Pulmonary artery endothelial cell (primary cell): ENCODE data around the gene MMAB. TPM values are rescaled to one million over a fixed set of nuclear protein-coding genes. Genes with fewer than 3 reads are reported as not detected.

Experiments used
- DNase-seq: peaks from one replicate; pipeline ENCODE4 v3.0.0-alpha.2; 2011; ENCODE audit warnings: low read depth, low spot score
- total RNA-seq: library from RNA; depleted of rRNA; stranded (reverse); fragments of >200 nt; gene quantifications from 2 replicates; pipeline ENCODE4 v1.2.3, GENCODE V29; 2014

MMAB gene
- total RNA-seq, 1 donor from 2014 or later, result 43.5 TPM

DNA sequence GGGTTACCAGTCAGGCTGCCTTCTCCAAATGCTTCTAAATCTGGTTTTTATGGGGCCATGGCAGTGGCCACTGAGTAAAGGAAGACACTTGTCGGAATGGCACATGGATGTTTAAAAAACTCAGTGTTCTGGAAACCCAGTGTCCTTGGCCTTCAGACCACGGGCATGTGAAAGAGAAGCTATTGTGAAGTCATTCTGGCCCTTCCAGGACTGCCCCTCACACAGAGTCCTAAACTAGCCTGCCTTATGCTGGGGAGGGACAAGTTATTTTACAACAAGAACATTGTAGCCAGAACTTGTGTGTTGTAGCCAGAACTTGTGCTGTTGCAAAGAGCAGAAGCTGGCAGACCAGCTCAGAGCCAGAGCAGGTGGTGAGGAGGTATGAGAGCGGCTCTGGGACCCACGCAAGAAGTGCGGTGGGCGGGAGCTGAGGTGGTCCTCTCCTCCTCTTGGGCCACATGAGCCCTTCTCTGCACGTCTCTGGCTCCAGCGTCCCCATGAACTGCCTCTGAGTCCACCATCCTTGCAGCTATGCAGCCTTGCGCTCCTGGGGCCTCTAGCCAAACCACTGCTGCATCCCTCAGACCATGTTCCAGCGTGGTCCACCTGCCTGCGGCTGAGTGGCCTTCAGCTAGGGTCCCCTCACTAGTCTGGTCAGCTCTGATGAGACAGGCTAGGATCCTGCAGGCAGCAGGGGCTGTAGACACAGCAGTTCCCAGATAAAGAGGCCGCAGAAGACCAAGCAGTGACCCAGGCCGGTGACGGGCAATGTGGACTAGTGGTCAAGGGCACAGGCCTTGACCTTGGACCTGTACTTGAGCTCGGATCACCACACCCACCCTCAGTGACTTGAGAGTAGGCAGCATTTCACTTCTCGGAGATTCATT lies 32.5 kb downstream of the MMAB start:
- no peak for DNase-seq

GRCh38 chr12:109539508-109539907 lies 33.8 kb downstream of the MMAB start:
- DNase-seq, result no peak

- DNase-seq, result no peak
These were observed 35.0 kb downstream of the MMAB start for GRCh38 chr12:109538191-109538863.

GRCh38 chr12:109537136-109537535 lies 36.2 kb downstream of the MMAB start:
- DNase-seq, result no peak

GRCh38 chr12:109535863-109536250 lies 37.4 kb downstream of the MMAB start:
- no peak for DNase-seq

DNA sequence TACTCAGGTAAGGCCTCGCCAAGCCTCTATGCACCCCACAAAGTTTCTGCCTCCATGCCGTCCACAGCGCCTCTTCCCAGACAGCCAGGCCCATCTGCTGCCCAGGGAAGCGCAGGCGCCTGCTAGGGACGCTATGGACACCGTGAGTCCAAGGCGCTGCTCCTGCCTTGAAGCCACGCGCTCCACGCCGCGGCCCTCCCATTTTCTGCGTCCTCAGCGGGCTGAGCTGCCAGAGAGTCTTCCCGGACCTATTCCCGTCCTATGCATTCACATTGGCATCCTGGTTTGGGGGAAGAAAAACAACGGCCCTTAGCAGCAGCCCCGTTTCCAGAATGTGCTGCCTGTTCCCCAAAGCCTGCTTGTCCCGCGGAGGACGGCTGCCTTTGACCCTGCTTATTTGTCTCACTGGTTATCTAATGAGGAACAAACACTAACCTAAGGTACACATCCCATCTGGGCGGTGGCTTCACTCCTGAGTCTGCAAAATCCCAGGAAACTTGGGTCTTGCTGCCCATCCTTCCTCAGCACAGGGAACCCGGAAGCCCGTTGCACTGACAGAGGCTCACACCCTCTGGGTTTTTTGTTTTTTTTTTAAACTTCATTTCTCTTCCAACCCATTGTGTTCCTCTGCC lies 38.0 kb downstream of the MMAB start:
- DNase-seq, result no peak

DNA sequence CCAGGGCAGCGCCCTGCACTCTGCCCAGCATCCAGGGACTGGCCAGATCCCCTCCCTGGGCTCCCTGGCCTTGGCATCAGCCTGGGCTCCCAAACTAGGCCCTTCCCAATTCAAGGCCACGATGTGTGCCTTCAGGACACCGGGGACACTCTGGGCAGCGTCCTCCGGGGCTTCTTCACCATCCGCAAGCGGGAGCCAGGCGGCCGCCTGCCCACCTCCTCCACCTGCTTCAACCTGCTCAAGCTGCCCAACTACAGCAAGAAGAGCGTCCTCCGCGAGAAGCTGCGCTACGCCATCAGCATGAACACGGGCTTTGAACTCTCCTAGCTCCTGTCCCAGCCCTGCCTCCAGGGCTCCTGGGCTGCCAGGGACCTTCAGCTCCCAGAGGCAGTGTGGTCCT lies 38.8 kb downstream of the MMAB start:
- no peak for DNase-seq

- no peak for DNase-seq
These were observed 39.9 kb downstream of the MMAB start for GRCh38 chr12:109533487-109533740.

DNA sequence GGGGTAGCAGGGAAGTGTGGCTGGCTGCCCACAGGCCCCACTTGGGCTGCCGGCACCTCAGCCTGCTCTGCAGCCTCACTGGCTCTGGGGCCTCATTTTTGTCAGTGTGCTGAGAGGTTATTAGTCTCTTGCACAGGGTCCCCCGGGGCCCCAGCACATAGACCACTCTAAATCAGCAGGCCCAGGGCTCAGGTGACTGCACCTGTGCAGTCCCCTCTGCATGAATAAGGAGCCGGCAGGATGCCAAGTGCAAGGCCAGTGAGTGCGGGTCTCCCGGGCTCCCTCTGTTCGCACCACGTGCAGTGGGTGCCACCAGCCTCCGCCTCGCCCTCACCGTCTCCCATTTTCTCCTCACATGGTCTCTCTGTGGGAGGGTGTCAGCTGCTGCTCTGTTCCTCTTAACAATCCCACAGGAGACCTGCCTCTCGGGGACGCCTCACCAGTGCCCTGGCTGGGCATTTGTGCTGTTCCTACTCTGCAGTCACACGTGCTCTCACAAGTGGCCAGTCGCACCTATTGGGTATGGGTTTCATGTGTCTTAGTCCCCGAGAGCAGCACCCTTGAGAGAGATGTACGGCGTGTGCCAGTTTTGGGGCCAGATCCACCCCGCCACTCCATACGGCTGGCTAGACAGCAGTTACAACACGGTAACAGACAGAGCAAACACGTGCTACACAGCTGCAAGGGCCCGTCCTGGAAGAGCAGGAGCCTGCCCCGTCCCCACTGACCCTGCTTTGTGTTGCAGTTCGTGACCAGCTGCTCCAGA lies 40.4 kb downstream of the MMAB start:
- DNase-seq, result no peak

GRCh38 chr12:109531411-109531810 lies 41.9 kb downstream of the MMAB start:
- no peak for DNase-seq

- no peak for DNase-seq
These were observed 43.3 kb downstream of the MMAB start for GRCh38 chr12:109529691-109530640.

GRCh38 chr12:109527489-109528123 lies 45.7 kb downstream of the MMAB start:
- no peak for DNase-seq

- DNase-seq, result no peak
These were observed 48.1 kb downstream of the MMAB start for GRCh38 chr12:109525279-109525585.

GRCh38 chr12:109524466-109525278 lies 48.6 kb downstream of the MMAB start:
- no peak for DNase-seq

GRCh38 chr12:109523504-109523903 lies 49.8 kb downstream of the MMAB start:
- DNase-seq, result no peak

DNA sequence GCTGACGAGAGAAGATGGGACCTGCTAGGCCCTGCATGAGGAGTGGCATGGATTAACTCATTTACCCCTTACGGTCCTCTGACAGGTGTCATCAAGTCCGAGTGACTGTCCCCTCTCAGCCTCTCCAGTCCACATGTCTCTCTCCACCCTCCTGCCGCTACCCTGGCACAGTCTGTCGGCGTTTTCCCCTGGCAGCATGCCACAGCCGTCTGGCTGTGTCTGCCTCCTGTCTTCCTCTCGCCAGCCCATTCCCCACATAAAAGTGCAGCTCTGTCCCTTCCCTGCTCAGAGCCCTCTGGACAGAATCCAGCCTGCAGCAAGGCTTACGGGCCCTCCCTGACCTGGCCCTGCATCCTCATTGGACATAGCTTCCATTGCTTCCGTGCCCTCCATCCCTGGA lies 50.2 kb downstream of the MMAB start:
- DNase-seq, result no peak

DNA sequence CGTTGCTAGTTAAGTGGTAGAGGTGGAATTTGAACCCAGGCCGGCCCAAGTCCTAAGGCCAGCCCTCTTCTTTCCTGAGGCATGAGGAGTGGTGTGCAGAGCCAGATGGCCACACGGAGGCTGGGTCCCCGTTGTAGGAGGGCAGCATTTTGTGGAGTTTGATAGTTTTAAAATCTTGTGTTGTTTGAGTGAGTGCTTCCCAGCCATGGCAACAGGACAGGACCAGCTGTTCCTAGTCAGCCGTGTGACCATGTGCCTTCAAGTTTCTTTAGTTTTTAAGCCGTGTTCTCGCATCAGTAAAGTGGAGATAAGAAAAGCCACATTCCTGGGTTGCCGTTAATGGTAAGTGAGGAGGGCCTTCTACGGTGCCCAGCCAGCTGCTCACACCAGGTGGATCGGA lies 51.5 kb downstream of the MMAB start:
- DNase-seq, result no peak

DNA sequence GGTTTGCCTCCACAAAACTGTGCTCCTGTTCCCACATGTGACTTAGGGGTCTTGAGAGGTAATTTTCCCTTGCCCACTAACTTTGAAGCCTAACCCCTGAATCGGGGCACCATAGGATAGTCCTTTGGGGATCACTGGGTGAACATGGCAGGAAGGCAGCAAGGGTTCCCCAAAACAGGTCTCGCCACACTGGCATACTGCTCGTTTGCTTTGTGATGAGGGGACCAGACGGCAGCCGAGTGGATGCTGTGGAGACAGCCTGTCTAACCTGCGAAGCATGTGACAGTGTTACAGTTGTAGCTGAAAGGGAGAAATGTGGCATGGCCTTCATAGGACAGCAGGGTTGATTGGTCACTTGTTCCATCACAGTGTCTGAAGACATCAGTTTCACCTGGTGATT lies 53.5 kb downstream of the MMAB start:
- DNase-seq, result no peak

GRCh38 chr12:109518820-109519665 lies 54.3 kb downstream of the MMAB start:
- peak; percentile 82 for DNase-seq
